Chondrocyte (in vitro differentiated cells): ENCODE measurements around the gene ARID4B. TPM values are rescaled to one million over a fixed set of nuclear protein-coding genes. Genes with fewer than 3 reads are reported as not detected.

Experiments
- DNase-seq: peaks from one replicate; pipeline ENCODE4 v3.0.0; 2021; ENCODE audit warnings: mixed read lengths, low spot score
- H3K27ac Mint-ChIP-seq: one replicate; pipeline ENCODE4 v1.8.0; 2021; ENCODE audit warnings: mild to moderate bottlenecking, moderate library complexity, mixed read lengths; ENCODE audit not compliant: unreplicated experiment
- H3K27me3 Mint-ChIP-seq: 2 replicates; pipeline ENCODE4 v1.8.0; 2021; ENCODE audit warnings: low read depth, mixed read lengths
- H3K36me3 Mint-ChIP-seq: 2 replicates; pipeline ENCODE4 v1.8.0; 2021; ENCODE audit warnings: low read depth, mixed read lengths
- H3K4me1 Mint-ChIP-seq: 2 replicates; pipeline ENCODE4 v1.8.0; 2021; ENCODE audit warnings: low read depth, mild to moderate bottlenecking, mixed read lengths
- H3K4me3 Mint-ChIP-seq: one replicate; pipeline ENCODE4 v1.8.0; 2021; ENCODE audit warnings: mild to moderate bottlenecking, moderate library complexity, mixed read lengths; ENCODE audit not compliant: unreplicated experiment
- H3K9me3 Mint-ChIP-seq: 2 replicates; pipeline ENCODE4 v1.8.0; 2021; ENCODE audit warnings: low read depth, mixed read lengths
- CTCF ChIP-seq: fragments of 200-600 bp; sonication (generic); IDR thresholded peaks from 2 replicates; pipeline ENCODE4 v1.5.0; 2021; ENCODE audit warnings: antibody characterized with exemption, mild to moderate bottlenecking, moderate library complexity
- total RNA-seq: library from RNA; stranded (reverse); gene quantifications from 3 replicates; pipeline ENCODE4 v1.2.1, GENCODE V29; 2021

ARID4B gene
- total RNA-seq, 1 donor from 2014 or later: 26.5 TPM

GRCh38 chr1:235278915-235279292 lies 49.1 kb downstream of the ARID4B start:
- TF ChIP-seq CTCF: no peak
- Mint-ChIP-seq H3K27me3 (no peaks in the 10 kb centered on the region), H3K4me3 (no peak overlapping the region), H3K4me1 (peaks cover 18% of the 10 kb centered on the region), H3K9me3 (no peaks in the 10 kb centered on the region), H3K36me3 (no peaks in the 10 kb centered on the region), H3K27ac (no peak overlapping the region)
- DNase-seq: no peak

GRCh38 chr1:235278233-235278914 lies 49.6 kb downstream of the ARID4B start:
- Mint-ChIP-seq H3K9me3 (no peaks in the 10 kb centered on the region), H3K27ac (no peak overlapping the region)

GRCh38 chr1:235277709-235278108 lies 50.3 kb downstream of the ARID4B start:
- H3K36me3 Mint-ChIP-seq: no peaks in the 10 kb centered on the region
- no peak for DNase-seq

More at GRCh38 chr1:235278233-235278914, 49.6 kb downstream of the ARID4B start:
- H3K4me1 Mint-ChIP-seq: peaks cover 18% of the 10 kb centered on the region
- DNase-seq: no peak
- no peak for TF ChIP-seq CTCF
- H3K27me3 Mint-ChIP-seq: no peaks in the 10 kb centered on the region
- no peak overlapping the region for H3K4me3 Mint-ChIP-seq
- H3K36me3 Mint-ChIP-seq: no peaks in the 10 kb centered on the region

GRCh38 chr1:235275836-235276235 lies 52.1 kb downstream of the ARID4B start:
- DNase-seq: no peak
- no peak for TF ChIP-seq CTCF
- no peaks in the 10 kb centered on the region for H3K9me3 Mint-ChIP-seq
- H3K4me1 Mint-ChIP-seq: peaks cover 20% of the 10 kb centered on the region
- H3K27ac Mint-ChIP-seq: no peak overlapping the region
- H3K36me3 Mint-ChIP-seq: no peaks in the 10 kb centered on the region
- H3K4me3 Mint-ChIP-seq: no peak overlapping the region
- H3K27me3 Mint-ChIP-seq: no peaks in the 10 kb centered on the region

More at GRCh38 chr1:235277709-235278108, 50.3 kb downstream of the ARID4B start:
- TF ChIP-seq CTCF: no peak
- Mint-ChIP-seq H3K9me3 (no peaks in the 10 kb centered on the region), H3K4me1 (peaks cover 18% of the 10 kb centered on the region), H3K4me3 (no peak overlapping the region), H3K27ac (peak overlapping the region; percentile 11), H3K27me3 (no peaks in the 10 kb centered on the region)

GRCh38 chr1:235275223-235275622 lies 52.8 kb downstream of the ARID4B start:
- no peak for TF ChIP-seq CTCF
- DNase-seq: no peak
- Mint-ChIP-seq H3K27ac (no peak overlapping the region), H3K4me1 (peaks cover 26% of the 10 kb centered on the region), H3K36me3 (no peaks in the 10 kb centered on the region), H3K27me3 (no peaks in the 10 kb centered on the region), H3K4me3 (no peak overlapping the region), H3K9me3 (no peaks in the 10 kb centered on the region)
